Skeletal muscle satellite cell (primary cell): Measurements from ENCODE around the gene CYB5R3.
"Not testable (repeated sequence)": the region's sequence is repeated elsewhere in the genome, so short reads cannot be mapped to it uniquely, and the experiment has no call there.

Experiments used
- H3K27me3 ChIP-seq: 2 replicates; pipeline ENCODE4 v1.7.0; 2013; ENCODE audit warnings: low read length; ENCODE audit not compliant: control insufficient read depth, insufficient read depth
- H3K36me3 ChIP-seq: 2 replicates; pipeline ENCODE4 v1.7.0; 2013; ENCODE audit warnings: mild to moderate bottlenecking, control low read depth, low read length; ENCODE audit not compliant: insufficient read depth
- H3K4me1 ChIP-seq: 2 replicates; pipeline ENCODE4 v1.7.0; 2013; ENCODE audit warnings: low read length; ENCODE audit not compliant: control insufficient read depth, insufficient read depth
- H3K4me2 ChIP-seq: 2 replicates; pipeline ENCODE4 v1.7.0; 2013; ENCODE audit warnings: mild to moderate bottlenecking, low read length
- H3K4me3 ChIP-seq: 2 replicates; pipeline ENCODE4 v1.7.0; 2013; ENCODE audit warnings: low read length
- H3K9ac ChIP-seq: 2 replicates; pipeline ENCODE4 v1.7.0; 2013; ENCODE audit warnings: mild to moderate bottlenecking, low read depth, low read length, moderate library complexity
- H3K9me3 ChIP-seq: replicated peaks from 2 replicates; pipeline ENCODE4 v1.7.0; 2013; ENCODE audit warnings: mild to moderate bottlenecking, control low read depth, low read length

The CYB5R3 gene

DNA sequence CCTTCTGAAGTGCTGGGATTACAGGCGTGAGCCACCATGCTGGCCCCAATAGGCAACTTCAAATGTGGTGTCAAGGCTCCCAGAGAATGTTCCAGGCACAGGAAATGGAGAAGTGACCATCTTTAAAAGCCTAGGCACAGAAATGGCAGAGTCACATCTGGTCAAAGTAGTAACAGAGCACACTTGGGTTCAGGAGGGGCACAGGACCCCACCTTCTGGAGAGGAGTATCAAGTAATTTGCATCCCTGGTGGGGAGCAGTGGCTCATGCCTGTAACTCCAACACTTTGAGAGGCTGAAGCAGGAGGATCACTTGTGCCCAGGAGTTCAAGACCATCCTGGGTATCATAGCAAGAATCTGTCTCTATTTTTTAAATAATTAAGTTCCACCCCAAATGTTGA is 66.2 kb downstream of the CYB5R3 start:
- no peak overlapping the region for H3K4me3 ChIP-seq
- no peak overlapping the region for H3K9ac ChIP-seq
- H3K9me3 ChIP-seq: no peaks in the 10 kb centered on the region
- H3K4me2 ChIP-seq: no peak overlapping the region
- H3K27me3 ChIP-seq: no peaks in the 10 kb centered on the region
- H3K4me1 ChIP-seq: peaks cover 4% of the 10 kb centered on the region
- peaks cover 59% of the 10 kb centered on the region for H3K36me3 ChIP-seq

DNA sequence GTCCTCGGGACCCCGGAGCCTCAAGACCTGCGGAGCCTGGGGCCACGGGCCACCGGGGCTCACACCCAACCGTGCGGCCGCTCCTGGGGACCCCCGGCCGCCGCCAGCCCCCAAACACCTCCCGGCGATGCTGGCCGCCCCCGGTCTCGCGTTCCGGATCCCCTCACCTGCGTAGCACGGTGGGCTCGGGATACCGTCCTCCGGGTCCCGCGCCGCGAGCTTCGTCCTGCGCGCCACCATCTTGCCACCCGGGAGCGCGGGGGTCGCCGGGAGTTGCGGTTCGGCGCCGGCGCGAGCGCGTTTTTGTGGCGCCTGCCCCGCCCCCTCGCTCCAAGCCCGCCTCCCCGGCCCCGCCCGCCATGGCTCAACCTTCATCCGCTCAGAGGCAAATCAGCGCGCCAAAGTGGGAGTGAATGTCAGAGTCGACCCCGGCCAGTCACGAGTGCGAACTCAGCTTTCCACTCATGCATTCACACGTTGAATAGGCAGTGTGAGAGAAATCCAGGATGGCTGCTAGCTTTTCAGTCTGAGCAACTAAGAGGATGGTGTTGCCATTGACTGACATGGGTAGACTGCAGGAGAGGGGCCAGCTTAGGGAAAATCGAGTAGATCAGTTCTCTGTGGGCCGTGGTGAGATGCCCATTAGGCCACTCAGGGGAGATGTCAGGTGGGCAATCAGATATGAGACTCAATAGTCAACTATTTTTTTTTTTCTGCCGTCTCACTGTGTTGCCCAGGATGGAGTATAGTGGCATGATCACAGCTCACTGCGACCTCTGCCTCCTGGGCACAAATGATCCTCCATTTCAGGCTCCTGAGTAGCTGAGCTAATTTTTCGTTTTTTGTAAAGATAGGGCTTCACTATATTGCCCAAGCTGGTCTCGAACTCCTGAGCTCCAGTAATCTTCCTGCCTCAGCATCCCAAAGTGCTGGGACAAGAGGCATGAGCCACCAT is 67.2 kb downstream of the CYB5R3 start:
- Histone ChIP-seq H3K4me3 (peak overlapping the region; percentile 91), H3K27me3 (no peaks in the 10 kb centered on the region), H3K9ac (peak overlapping the region; percentile 89), H3K4me2 (peak overlapping the region; percentile 91), H3K36me3 (peaks cover 53% of the 10 kb centered on the region), H3K9me3 (no peaks in the 10 kb centered on the region), H3K4me1 (peaks cover 4% of the 10 kb centered on the region)

DNA sequence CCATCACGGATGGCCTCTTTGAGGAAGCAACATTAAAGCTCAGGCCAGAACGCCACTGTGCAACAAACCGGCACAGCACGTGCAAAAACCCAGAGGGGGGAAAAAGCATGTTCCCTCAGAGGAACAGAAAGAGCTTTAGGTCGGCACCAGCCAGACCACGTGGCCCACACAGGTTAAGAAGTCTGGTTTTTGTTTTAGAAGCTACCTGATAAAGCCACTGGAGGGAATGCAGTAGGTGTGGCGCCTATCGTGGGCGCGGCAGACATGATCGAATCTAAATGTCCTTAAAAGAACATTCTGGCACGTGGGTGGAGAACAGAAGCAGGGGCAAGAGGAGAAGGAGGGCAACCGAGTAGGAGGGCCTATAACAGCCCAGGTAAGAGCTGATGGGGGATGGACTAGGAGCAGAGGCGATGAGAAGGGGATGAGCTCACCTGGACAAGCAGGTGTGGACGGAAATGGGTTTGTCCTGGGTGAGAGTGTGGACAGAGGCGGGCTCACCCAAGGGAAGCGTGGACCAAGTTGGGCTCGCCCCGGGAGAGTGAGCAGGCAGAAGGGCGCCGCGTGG is 67.9 kb downstream of the CYB5R3 start:
- peak overlapping the region; percentile 91 for H3K4me2 ChIP-seq
- H3K9ac ChIP-seq: peak overlapping the region; percentile 89
- not testable (repeated sequence) for H3K4me1 ChIP-seq, H3K9me3 ChIP-seq, H3K27me3 ChIP-seq
- peak overlapping the region; percentile 91 for H3K4me3 ChIP-seq
- H3K36me3 ChIP-seq: peaks cover 45% of the 10 kb centered on the region

DNA sequence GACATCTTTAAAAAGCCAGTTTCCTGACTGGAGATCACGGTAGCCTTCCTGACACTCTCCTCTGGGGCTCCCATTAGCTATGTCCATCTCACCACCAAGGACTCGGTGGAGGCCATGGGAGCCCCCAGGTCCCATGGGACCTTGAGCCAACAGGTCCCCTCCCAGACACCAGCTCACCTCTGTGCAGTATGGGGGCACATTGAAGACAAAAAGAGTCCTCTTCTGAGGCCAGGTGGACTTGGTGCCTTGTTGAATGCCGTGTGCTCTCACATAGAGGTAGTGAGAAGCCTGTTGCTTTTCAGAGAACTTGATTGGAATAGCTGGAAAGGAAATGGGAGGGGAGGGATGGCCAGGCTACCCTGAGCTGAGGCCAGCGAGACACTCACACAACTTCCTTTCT is 69.2 kb downstream of the CYB5R3 start:
- not testable (repeated sequence) for H3K4me2 ChIP-seq, H3K4me1 ChIP-seq, H3K27me3 ChIP-seq, H3K9me3 ChIP-seq, H3K4me3 ChIP-seq, H3K9ac ChIP-seq
- peaks cover 33% of the 10 kb centered on the region for H3K36me3 ChIP-seq

DNA sequence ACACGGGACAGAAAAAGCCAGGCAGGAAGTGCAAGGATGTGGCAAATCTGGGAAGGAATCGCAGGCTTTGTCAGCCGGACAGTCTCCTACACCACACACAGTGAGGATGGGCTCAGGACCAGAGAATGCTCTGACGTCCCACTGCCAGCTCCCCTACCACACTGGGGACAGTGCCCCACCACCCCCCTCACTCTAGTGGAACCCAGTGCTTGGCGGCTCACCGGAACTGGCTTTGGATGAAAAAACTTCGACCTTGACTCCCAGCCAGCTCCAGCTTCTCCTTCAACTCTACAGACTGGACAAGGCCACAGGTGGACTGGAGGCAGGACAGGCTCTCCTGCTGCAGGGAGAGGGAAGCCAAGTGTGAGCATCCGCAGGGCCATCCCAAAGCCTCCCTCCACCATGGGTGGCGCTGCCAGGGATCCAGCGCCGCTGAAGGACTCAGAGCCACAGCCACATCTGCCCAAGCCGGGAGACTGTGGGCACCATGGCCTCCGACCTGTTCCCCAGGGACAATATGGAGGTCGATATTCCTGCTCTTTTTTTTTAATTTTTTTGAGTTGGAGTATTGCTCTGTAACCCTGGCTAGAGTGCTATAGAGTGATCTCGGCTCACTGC is 71.5 kb downstream of the CYB5R3 start:
- no peak overlapping the region for H3K4me3 ChIP-seq
- no peak overlapping the region for H3K4me2 ChIP-seq
- H3K9me3 ChIP-seq: no peaks in the 10 kb centered on the region
- H3K4me1 ChIP-seq: peaks cover 4% of the 10 kb centered on the region
- no peaks in the 10 kb centered on the region for H3K27me3 ChIP-seq
- no peak overlapping the region for H3K9ac ChIP-seq
- peaks cover 23% of the 10 kb centered on the region for H3K36me3 ChIP-seq

DNA sequence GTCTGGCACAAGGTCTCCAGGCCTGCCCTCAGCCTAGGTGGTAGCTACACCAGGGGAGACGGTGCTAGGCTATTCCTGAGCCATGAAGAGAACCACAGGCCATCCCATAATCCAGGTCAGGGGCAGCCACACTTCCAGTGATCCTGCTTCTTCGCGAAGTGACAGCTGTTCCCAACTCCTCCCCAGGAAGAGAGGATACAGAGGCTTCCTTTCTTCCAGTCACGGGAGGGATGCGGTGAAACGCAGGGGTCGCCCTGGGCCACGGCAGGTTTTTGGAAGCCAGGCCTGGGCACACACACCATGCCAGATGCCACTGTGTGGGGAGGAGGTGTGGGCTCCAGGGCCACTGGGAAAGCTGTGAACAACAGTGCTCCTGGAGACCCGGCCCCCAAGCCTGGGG is 72.1 kb downstream of the CYB5R3 start:
- not testable (repeated sequence) for H3K4me1 ChIP-seq, H3K27me3 ChIP-seq, H3K9ac ChIP-seq, H3K4me3 ChIP-seq, H3K9me3 ChIP-seq, H3K4me2 ChIP-seq
- H3K36me3 ChIP-seq: peaks cover 25% of the 10 kb centered on the region

DNA sequence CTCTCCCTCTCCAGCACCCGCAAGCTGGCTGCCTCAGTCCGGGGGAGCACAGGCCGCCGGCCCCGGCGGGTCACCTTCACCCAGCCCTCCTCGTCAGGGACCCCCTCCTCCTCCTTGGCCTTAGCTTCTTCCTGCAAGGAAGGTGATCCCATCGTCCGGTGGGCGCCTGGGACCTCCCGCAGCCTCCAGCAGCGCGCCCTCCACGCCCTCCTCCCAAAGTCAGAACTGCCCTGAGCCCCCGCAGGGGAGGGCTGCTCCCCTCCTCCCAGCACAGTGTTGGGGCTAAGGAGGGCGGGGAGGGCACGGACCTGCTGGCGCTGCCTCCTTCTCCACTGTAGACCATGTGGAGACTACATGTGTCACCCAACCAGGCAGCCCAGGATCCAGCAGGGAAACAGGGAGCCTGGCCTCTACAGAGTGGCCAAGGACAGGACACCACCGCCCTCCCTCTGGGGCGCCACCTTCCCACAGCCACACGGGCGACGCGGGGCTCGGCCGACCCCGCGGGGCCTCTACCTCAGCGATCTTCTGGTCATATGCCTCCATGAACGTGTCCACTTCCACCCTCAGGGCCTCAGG is 73.1 kb downstream of the CYB5R3 start:
- H3K9ac ChIP-seq, H3K4me2 ChIP-seq, H3K9me3 ChIP-seq, H3K27me3 ChIP-seq, H3K4me3 ChIP-seq, H3K4me1 ChIP-seq: not testable (repeated sequence)
- H3K36me3 ChIP-seq: peaks cover 24% of the 10 kb centered on the region

DNA sequence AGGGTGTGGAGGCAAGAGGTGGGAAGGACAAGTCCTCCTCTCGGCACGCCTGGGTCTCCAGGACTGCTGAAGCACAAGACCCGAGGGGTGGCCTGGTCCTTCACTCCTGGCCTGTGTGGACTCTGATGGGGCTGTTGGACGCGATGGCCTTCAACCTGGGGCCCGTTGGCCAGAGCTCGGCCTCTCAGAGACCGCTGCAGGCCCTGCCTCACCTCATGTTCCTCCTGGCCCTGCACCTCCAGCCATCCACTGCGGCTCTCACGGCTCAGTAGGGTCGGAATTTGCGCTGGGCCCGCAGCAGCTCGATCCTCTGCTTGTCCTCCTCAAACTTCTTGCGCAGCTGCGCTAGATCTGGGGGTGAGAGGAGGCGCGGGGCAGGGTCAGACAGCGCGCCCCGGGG is 74.7 kb downstream of the CYB5R3 start:
- not testable (repeated sequence) for H3K4me1 ChIP-seq, H3K4me3 ChIP-seq, H3K27me3 ChIP-seq, H3K4me2 ChIP-seq, H3K9ac ChIP-seq, H3K9me3 ChIP-seq
- peaks cover 21% of the 10 kb centered on the region for H3K36me3 ChIP-seq

DNA sequence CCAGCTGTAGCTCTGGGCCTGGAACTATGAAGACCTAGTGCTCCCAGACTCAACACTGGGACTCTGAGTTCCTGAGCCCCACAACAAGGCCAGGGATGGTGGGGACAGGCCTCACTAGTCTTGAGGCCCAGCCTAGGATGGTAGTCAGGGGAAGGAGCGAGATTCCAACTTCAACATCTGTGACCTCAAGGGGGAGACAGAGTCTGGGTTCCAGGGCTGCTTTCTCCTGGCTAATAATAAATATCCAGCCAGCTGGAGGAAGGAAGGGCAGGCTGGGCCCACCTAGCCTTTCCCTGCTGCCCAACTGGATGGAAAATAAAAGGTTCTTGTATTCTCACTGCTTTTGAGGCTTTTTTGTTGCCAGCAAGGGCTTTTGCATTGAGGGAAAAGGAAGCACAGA is 75.1 kb downstream of the CYB5R3 start:
- H3K9ac ChIP-seq, H3K4me3 ChIP-seq, H3K4me2 ChIP-seq, H3K9me3 ChIP-seq, H3K4me1 ChIP-seq, H3K27me3 ChIP-seq: not testable (repeated sequence)
- peaks cover 21% of the 10 kb centered on the region for H3K36me3 ChIP-seq

DNA sequence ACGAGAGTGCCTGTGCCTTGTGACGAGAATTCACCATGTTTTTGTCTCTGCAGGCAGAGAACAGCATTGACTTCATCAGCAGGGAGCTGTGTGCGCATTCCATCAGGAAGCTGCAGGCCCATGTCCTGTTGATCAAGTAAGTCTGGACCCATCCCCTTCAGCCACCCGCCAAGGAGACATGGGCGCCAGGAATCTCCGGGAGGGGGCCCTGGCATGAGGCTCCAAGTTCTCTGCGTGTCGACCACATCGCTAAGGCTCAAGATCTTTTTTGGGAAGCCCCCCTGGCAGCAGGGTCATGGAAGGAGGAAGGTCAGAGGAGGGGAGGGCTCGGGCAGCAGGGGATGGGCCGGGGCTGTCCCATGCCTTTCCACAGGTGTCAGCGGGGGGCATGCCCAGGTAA is 78.1 kb downstream of the CYB5R3 start:
- H3K4me2 ChIP-seq, H3K4me3 ChIP-seq: not testable (repeated sequence)
- peaks cover 14% of the 10 kb centered on the region for H3K36me3 ChIP-seq

DNA sequence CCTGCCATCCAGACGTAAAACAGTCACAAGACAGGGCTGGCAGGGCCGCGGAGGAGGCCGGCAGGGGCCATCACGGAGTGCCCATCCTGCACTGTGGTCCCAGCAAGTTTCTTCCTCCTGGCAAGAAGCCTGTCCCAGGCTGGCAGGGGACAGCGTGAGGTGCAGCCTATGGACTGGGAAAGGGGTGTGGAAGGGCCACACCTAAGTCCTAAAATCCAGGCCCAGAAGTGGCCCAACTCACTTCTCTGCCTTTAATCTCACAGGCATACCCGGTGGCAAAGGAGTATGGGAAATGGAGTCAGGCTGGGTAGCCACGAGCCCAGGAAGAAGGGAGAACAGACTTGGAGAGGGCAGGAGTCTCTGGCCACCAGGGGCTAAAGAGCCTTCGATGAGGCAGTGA is 78.6 kb downstream of the CYB5R3 start:
- peaks cover 14% of the 10 kb centered on the region for H3K36me3 ChIP-seq
- H3K4me1 ChIP-seq: not testable (repeated sequence)

More for the DNA sequence above, 78.1 kb downstream of the CYB5R3 start:
- H3K9me3 ChIP-seq, H3K4me1 ChIP-seq, H3K27me3 ChIP-seq, H3K9ac ChIP-seq: not testable (repeated sequence)

More for the DNA sequence above, 78.6 kb downstream of the CYB5R3 start:
- not testable (repeated sequence) for H3K9me3 ChIP-seq, H3K9ac ChIP-seq, H3K4me2 ChIP-seq, H3K4me3 ChIP-seq, H3K27me3 ChIP-seq
